ENCODE data around the gene ORAI2.

ORAI2 gene

DNA sequence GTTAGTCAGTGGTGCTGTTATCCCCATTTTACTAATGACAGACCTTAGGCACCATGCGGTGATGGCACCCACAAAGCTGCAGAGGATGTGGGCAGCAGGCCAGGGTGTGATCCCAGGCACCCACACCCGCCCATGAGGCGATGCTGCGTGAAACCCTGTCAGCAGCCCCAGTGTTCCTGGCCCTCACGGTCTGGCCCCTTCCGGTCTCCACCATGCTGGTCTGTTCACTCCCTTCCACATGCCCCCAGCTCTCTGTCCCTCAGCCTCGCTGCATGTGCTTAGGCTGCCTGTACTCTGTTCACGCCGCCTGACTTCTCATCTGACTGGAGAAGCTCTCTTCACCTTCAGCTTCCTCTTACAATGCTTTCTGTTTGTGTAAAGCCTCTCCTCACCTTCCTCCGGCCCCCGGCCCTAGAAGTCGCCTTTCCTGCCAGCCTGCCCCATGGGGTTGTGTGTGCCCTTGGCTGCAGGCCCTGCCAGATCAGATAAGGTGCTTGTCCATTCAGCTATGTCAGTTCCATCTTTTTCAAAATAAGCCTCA is 17.6 kb upstream of the ORAI2 start:
- peak; percentile 87 for DNase-seq

DNA sequence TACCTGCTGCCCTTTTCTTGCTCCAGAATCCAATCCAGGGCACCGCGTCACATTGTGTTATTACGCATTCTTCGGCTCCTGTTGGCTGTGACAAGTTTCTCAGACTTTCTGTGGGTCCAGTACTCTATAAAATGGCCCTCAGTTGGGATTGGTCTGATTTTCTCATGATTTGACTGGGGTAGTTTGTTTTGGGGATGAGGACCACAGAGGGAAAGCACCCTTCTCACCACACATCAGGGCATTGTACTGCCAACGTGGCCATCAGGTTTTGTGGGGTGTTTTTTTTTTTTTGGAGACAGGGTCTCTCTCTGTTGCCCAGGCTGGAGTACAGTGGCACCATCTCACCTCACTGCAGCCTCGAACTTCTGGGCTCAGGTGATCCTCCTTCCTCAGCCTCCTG is 17.0 kb upstream of the ORAI2 start:
- DNase-seq = no peak

DNA sequence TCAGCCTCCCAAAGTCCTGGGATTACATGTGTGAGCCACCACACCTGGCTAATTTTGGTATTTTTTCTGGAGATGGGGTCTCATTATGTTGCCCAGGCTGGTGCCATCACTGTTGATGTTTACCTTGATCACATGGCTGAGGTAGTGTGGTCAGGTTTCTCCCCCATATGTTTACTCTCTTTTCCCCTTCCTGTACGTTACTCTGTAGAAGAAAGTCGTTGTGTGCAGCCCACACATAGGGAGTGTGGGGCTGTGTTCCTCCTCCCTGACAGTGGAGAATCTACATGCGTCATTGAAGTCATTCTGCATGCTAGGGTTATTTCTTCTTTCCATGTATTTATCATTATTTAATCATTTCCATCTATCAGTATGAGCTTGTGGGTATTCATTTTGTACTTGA is 16.3 kb upstream of the ORAI2 start:
- no peak for DNase-seq

DNA sequence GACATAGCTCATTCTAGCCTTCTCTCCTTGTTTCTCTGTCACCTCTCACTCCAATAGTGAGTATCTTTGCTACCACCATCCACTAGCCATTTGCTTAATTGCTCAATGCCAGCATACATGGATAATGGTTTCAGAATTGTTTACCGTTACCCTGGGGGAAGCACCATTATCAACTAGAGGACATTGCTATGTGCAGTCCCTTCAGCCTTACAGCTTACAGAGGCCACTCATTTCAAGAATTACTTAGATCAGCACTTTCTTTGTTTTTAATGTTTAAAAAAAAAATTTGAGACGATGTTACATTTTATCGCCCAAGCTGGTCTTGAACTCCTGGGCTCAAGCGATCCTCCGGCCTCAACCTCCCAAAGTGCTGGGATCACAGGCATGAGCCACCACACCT is 14.8 kb upstream of the ORAI2 start:
- no peak for DNase-seq

DNA sequence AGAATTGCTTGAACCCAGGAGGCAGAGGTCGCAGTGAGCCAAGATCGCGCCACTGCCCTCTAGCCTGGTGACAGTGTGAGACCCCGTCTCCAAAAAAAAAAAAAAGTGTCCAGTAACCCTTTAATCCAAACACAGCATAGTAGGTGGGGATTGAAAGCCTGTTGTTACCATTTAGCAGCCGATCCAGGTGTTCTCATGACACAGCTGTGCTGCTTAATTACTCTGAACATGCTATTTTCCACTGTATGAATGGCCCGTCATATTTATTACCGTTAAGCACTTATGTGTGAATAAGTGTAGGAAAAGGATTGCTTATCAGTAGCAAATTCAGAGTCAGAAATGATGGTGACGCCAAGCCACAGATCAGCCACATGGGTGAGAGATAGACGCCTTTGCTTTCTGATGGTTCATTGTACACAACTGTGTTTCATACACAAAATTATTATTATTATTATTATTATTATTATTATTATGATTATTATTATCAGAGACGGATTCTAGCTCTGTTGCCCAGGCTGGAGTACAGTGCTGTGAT is 11.6 kb upstream of the ORAI2 start:
- no peak for DNase-seq

DNA sequence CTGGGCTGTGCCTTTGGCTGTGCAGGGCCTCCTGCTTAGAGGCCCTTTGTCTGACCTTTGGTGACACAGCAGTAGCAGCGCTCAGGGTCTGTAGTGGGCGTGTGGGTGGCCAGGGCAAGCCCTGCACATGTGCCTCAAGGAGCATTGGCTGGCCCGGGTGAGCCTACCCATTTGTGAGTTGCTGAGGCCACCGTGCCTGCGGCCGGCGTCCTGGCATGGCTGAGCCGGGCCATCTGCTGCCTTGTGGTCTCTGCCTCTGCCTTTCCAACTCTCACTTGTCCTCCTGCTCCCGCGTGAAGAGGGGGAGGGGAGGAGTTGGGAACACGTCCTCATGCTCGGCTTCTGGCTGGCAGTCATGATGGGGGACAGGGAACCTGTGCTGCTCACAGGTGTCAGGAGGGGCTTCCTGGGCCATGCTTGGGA is 9.2 kb upstream of the ORAI2 start:
- no peak for DNase-seq

DNA sequence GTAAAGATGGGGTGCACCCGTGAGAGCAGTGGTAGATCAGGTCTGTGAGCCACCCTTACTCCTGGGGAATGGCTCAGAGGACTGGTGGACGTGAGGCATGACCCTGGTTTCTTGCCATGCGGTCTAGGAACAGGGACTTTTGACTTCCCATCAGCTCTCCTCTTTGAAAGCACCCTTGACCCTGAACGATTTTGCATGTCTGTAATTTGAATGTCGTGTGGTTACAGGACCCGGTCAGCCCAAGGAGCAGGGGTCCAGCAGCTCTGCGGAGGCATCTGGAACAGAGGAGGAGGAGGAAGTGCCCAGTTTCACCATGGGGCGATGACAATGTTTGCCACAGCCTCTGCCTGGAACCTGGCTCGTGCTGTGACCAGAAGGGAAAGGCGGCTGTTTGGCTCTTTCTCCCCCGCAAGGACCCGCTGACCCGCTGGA is 8.6 kb upstream of the ORAI2 start:
- no peak for DNase-seq

DNA sequence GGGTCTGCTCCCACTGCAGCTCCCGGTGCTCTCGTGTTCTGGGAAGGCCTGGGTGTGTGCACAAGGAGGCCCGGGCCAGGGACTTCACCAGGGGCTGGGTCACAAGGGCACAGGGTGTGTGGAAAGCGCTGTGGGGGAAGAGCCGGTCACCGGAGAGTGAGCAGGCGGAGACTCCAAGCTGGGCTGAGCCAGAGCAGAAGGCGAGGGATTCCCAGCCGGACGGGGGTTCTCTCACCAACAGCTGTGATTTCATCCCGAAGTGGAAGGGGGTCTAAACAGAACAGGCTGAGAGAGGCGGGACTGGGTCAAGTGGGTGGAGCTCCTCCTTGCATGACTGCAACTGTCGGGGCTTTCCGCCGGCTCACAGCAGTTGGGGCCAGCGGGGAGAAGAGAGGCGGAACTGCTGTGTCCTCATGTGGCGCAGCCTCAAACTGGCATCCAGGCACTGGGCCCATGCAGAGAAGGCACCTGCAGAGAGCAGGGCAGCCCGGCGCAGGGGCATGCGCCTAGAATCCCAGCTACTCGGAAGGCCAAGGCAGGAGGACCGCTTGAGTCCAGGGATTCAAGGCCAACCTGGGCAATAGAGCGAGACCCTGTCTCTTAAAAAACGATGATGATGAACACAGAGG is 7.6 kb upstream of the ORAI2 start:
- peak; percentile 93 for DNase-seq

DNA sequence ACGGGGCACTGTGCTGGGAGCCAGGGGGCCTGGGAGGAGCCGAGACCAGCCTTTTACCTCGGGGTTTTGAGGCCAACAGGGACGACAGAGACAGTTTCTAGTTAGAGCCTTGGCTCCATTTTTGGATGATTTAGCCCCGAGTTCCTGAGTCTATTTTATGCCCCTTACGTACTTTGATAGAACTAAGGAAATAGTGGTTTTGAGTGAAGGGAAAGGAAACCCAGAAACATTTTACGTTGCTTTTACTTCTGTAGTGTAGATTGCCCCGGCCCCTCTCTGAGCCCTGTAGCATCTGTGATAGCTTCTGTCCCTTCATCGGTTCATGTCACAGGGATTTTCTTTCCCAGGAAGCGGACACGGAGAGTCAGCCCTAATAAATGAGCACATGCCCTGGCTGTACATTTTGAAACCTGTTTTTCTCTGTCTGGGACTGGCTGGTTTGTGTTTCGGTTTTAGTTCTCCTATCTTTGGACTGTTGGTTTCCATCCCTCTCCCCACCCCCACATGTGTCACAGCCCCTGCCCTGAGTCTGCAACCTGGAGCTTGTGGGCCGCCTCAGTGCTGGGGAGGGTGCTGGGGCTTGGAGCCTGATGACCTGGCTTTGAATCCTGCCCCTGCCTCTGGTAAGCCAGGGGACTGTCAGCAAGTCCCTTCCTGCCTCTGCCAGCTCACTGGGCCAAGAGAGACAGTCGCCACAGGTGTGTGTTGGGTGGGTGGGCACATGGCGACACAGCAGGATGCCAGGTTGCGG is 6.9 kb upstream of the ORAI2 start:
- DNase-seq = peak; percentile 91

DNA sequence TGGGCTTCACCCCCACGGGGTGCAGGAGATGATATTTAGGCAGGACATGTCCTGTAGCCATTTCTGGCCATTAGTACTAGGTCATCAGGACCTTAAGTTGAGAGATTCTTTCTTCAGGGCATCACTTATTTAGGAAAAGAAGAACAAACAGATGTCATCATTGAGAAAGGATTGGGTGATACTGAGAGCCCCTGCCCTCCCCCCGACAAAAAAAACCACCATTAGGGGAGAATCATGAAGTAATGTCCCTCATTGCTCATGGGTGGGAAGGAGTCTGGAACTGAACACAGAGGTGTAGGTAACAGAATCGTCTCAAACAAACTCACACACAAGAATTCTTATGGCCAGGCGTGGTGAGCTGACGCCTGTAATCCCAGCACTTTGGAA is 6.4 kb upstream of the ORAI2 start:
- no peak for DNase-seq

DNA sequence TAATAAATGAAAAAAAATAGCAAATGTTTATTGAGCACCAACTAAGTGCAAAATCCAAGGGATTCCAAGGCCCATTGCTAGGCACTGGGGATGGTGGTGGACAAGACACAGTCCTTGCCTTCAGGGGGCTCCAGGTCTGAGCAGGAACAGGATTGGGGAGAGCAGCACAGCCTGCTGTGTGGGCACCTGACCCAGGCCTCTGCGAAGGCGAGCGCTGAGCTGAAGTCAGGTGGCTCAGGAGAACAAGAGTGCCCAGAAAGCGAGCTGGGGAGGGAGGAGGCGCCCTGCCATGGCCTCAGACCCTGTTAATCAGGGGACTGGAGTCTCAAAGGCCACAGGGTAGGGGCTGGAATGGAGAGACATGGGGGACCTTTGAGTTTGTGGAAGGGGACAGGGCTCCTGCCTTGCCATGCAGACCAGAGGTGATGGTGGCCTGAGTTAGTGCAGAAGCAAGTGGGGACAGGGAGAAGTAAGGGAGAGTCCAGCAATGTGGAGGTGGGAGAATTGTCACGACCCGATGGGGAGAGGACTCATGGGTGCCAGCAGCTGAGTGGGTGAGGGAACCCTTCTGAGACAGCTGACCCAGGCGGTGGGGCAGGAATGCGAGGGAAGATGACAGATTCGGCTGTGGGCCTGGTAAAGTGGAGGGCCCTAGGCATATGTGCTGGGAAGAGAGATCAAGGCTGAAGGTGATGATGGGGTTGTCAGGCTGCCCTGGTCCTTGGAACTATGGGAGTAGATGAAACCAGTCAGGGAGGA is 4.1 kb upstream of the ORAI2 start:
- no peak for DNase-seq

DNA sequence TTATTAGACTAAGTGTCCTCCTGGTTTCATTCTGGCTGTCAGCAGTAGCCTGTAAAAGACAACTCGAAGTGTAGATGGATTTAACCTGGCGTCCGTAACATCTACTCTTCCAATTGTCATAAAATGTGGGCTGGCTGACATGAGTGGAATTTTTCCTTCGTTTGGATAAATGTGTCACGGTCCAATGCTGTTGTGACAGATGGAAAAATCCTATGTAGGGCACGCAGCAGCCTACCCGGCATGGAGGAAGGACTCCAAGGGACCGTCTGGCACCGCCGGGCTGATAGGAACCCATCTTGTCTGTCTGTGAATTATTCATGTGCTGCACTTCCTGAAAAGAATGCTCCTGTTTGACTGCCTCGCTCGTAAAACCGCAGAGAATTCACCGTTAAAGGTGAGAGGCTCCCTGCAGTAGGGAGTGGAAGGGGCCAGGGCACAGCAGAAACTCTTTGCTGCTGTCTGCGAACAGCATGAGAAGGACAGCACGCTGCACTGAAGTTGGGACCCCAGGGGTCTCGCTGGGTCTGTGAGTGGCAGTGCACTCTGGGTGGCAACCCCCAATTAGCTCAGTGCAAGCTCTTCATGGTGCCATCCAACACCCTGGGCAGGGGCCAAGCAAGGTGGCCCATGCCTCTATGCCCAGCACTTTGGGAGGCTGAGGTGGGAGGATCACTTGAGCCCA is 1.6 kb upstream of the ORAI2 start:
- DNase-seq = peak; percentile 69

DNA sequence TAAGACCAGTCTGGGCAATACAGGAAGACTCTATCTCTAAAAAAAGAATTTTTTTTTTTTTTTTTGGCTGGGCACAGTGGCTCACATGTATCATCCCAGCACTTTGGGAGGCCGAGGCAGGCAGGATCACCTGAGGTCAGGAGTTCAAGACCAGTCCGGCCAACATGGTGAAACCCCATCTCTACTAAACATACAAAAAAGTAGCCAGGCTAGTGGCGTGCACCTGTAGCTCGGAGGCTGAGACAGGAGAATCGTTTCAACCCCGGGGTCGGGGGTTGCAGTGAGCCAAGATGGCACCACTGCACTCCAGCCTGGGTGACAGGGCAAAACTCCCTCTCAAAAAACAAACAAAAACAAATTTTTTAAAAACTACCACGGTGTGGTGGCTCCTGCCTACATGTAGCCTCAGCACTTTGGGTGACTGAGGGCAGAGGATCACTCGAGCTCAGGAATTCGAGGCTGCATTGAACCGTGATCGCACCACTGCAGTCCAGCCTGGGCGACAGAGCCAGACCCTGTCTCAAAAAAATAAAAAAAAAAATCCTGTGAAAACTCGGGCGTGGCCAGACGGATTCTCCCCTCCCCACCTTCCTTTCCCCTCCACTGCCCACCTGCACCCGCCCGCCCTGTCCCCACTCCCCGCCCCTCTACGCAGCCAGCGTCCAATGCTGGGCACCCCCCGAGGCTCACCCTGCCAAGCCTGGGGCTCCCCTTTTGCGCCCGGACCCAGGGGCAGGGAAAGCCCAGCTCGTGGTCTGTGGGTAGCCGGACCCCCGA is 745 bp upstream of the ORAI2 start:
- DNase-seq = no peak

DNA sequence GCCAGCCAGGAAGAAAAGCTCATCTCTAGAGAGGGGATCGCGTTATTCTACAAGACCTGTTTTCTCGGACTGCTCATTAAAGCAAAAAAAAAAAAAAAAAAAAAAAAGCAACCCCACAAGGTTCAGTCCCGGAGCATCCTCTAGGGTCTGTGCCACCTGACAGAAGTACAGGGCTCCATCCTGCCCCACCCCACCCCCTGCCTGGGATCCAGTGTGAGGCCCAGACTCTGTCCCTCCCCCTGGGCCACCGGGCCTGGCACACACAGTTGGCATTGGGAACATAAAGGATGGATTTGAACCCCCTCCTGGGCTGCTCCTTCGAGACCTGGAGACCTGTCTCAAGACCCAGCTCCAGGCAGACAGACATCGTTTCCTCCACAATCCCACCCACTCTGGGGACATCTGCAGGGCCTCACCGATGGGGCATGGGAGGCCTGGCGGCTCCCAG is 688 bp downstream of the ORAI2 start:
- no peak for DNase-seq

DNA sequence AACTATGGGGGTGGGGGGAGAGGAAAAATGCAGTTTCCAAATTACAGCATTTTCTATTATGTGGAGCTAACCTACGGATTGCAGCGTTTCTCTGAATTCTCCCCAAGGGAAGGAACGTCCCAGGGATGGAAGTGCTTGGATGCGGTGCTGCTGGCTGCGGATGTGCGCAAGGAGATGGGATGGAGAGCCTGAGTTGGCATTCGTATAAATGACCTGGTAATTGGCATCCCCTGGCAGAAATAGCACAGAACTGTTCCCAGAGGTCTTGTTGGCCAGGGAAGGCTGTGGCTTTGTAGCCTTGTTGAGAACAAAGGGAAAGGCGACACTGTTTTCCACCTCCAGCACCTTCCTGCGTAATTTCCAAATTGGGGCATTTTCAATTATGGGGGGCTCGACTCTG is 2.7 kb downstream of the ORAI2 start:
- no peak for DNase-seq

DNA sequence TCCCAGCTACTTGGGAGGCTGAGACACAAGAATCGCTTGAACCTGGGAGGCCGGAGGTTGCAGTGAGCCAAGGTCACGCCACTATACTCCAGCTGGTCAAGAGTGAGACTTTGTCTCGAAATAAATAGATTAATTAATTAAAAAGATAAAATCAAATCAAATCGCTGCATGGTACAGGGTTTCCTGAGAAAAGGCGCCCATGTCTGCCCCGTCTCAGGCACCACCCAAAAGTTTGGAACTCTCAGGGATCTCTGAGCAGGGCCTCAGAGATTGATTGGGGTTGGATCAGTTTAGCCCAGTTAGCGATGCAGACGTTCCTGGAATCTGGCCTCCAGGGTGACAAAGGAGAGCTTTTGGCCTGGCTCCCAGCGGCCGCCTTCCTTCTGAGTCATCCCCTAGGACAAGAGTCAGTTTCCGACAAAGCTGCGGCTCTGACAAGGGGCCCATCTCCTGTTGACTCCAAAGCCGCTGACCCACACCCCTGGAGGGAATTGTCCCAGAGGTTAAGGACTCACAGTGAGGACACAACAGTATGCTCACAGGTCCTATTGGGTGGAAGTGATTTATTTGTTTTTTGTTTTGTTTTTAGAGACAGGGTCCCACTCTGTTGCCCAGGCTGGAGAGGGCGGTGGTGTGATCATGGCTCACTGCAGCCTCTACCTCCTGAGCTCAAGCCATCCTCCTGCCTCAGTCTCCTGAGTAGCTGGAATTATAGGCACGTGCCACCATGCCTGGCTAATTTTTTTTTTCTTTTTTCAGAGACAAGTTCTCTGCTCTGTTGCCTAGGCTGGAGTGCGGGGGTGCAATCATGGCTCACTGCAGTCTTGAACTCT is 6.8 kb downstream of the ORAI2 start:
- no peak for DNase-seq

DNA sequence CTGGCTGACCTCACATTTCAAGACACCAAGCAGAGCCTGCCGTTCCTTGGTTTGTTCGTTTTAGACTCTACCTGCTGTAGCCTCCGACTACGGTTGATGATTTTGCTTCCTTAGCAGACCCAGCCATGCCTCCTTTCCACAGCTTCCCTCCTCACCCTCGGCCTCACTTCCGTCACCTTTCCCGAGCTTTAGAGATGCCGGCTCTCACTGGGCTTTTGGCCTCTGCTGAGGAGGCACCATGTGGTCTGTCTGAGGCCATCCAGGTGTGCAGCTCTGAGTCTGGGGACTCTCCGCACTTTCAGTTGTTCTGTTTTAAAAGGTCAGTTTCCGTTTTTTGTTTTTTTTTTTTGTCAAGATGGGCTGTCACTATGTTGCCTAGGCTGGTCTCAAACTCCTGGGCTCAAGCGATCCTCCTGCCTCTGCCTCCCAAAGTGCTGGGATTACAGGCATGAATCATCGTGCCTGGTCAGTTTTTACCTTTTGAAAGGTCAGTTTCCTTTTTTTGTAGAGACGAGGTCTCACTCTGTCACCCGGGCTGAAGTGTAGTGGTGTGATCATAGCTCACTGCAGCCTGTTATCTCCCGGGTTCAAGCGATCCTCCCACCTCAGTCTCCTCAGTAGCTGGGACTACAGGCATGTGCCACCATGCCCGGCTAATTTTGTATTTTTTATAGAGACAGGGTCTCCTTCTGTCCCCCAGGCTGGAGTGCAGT is 11.7 kb downstream of the ORAI2 start:
- no peak for DNase-seq

DNA sequence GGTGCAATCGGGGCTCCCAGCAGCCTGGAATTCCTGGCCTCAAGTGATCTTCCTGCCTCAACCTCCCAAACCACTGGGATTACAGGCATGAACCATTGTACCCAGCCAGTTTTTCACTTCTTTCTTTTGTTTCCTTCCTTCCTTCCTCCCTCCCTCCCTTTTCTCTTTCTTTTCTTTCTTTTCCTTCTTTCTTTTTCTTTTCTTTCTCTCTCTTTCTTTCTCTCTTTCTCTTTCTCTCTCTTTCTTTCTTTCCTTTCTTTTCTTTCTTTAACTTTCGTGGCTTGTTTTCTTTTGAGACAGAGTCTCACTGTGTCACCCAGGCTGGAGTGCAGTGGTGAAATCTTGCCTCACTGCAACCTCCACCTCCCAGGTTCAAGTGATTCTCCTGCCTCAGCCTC is 12.3 kb downstream of the ORAI2 start:
- no peak for DNase-seq

DNA sequence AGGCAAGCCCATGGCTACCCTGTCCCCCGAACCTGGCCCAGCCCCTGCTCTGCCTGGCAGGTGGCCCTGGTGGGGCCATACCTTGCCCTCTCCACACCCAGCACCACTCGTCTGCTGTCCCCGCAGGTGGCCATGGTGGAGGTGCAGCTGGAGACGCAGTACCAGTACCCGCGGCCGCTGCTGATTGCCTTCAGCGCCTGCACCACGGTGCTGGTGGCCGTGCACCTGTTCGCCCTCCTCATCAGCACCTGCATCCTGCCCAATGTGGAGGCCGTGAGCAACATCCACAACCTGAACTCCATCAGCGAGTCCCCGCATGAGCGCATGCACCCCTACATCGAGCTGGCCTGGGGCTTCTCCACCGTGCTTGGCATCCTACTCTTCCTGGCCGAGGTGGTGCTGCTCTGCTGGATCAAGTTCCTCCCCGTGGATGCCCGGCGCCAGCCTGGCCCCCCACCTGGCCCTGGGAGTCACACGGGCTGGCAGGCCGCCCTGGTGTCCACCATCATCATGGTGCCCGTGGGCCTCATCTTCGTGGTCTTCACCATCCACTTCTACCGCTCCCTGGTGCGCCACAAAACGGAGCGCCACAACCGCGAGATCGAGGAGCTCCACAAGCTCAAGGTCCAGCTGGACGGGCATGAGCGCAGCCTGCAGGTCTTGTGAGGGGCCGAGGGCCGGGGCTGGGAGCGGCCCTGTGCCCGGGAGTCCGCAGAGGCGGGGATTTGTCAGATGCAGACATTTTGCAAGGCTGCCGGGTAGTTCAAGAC is 13.2 kb downstream of the ORAI2 start:
- DNase-seq = no peak

DNA sequence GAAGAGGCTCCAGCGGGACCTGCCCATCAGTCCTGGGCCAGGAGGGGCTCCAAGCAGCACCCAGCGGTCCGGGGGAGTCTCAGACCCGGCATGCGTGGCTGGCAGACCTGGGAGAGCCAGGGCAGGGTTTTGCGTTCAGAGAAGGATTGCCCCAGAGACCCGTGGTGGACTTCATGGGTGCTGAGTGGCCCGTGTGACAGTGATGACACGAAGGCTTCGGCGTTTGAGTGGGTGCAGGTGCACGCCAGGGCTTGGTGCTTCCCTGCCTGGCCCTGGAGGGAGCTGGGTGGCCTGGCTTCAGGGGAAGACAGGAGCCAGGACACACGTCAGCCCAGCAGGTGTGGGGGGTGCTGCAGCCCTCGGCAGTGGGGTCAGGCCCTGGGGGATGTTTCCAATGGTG is 13.9 kb downstream of the ORAI2 start:
- DNase-seq = no peak

Data from activated CD4-positive, alpha-beta T cell treated with anti-CD3 and anti-CD28 coated beads, Interleukin-2, Interleukin-6, amounts not matched to agents 100 ng/mL and 50 ng/mL, durations not matched to agents 16 hours and 8 hours (primary cell).